DOHH2 (cell line): ENCODE measurements around the gene ATP2A3.

ENCODE experiments used
- EZH2phosphoT487 ChIP-seq: fragments of 200-600 bp; sonication (generic); IDR thresholded peaks from 2 replicates; pipeline ENCODE4 v1.6.1; 2017; ENCODE audit warnings: borderline replicate concordance, mild to moderate bottlenecking, antibody characterized with exemption, low read length, moderate library complexity, mixed read lengths
- TF ChIP-seq, protein P1 (sequence below): fragments of 200-600 bp; sonication (generic); IDR thresholded peaks from one replicate; pipeline ENCODE4 v1.5.1; 2014; ENCODE audit warnings: antibody characterized with exemption, mild to moderate bottlenecking, low read depth, low read length; ENCODE audit not compliant: poor library complexity, severe bottlenecking

DNA sequence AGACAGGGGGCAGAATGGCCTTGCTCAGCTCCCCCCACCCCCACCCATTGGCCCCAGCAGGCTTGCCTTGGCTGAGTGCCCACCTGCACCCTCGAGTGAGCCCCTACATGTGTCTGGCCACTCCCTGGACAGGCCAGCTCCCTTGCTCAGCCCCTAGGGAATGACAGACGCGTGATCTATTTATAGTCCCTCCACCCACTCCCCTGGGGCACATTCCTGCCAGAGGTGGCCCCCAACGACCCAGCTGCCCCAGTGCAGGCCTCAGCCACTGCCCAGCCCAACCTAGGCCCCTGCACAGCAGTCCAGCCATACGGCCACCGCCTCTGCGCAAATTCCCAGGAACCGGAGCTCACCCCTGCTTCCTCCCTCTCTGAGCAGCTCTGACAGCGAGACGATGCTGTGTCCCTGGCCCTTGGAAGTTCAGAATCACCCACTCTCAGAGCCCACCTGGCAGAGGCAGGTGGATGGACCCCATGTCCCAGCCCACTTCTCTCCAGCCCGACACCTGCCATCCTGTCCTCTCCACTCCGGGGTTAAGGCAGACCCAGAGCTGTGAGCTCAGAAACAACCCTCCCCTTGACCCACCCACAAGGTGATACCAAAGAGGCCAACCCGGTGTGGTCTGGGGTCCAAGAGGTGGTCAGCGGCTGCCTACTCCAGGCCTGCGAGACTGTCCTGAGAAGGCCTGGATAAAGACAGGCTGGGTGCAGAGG, 36.5 kb downstream of the ATP2A3 start:
- TF ChIP-seq, protein P1, sequence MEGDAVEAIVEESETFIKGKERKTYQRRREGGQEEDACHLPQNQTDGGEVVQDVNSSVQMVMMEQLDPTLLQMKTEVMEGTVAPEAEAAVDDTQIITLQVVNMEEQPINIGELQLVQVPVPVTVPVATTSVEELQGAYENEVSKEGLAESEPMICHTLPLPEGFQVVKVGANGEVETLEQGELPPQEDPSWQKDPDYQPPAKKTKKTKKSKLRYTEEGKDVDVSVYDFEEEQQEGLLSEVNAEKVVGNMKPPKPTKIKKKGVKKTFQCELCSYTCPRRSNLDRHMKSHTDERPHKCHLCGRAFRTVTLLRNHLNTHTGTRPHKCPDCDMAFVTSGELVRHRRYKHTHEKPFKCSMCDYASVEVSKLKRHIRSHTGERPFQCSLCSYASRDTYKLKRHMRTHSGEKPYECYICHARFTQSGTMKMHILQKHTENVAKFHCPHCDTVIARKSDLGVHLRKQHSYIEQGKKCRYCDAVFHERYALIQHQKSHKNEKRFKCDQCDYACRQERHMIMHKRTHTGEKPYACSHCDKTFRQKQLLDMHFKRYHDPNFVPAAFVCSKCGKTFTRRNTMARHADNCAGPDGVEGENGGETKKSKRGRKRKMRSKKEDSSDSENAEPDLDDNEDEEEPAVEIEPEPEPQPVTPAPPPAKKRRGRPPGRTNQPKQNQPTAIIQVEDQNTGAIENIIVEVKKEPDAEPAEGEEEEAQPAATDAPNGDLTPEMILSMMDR, result no peak
- TF ChIP-seq EZH2phosphoT487, result no peak
